Liver (tissue), 9 donors: ENCODE data around the gene GNPNAT1. TPM values are rescaled to one million over a fixed set of nuclear protein-coding genes. Genes with fewer than 3 reads are reported as not detected.

Experiments used
- DNase-seq: peaks from one replicate; pipeline ENCODE4 v3.0.0-alpha.2; 2017; ENCODE audit warnings: low spot score
- H3K27ac ChIP-seq, 2 donors: one replicate each; pipeline ENCODE4 v1.7.0; 2013; ENCODE audit warnings: inconsistent platforms in 2 of 2, low read length in 2 of 2, control low read depth in 1 of 2, low read depth in 1 of 2, mild to moderate bottlenecking in 1 of 2
- H3K27me3 ChIP-seq, 4 donors: one replicate each; pipeline versions ENCODE4 v1.6.1 to v1.7.0; 2013; ENCODE audit warnings: low read length in 3 of 4, inconsistent platforms in 1 of 4, mild to moderate bottlenecking in 1 of 4, moderate library complexity in 1 of 4; ENCODE audit not compliant: control insufficient read depth in 4 of 4, insufficient read depth in 4 of 4
- H3K36me3 ChIP-seq, 4 donors: one replicate each; pipeline versions ENCODE4 v1.6.1 to v1.7.0; 2013; ENCODE audit warnings: low read length in 3 of 4, mild to moderate bottlenecking in 3 of 4, low read depth in 1 of 4, moderate library complexity in 1 of 4; ENCODE audit not compliant: control insufficient read depth in 4 of 4, insufficient read depth in 3 of 4
- H3K4me1 ChIP-seq, 4 donors: one replicate each; pipeline versions ENCODE4 v1.6.1 to v1.7.0; 2013; ENCODE audit warnings: low read length in 3 of 4, mild to moderate bottlenecking in 3 of 4, moderate library complexity in 1 of 4; ENCODE audit not compliant: control insufficient read depth in 4 of 4, insufficient read depth in 4 of 4
- H3K4me3 ChIP-seq, 3 donors: one replicate each; pipeline versions ENCODE4 v1.6.1 to v1.7.0; 2013; ENCODE audit warnings: low read length in 3 of 3, control low read depth in 1 of 3, low read depth in 1 of 3, mild to moderate bottlenecking in 1 of 3
- H3K9ac ChIP-seq, 2 donors: one replicate each; pipeline ENCODE4 v1.7.0; 2013; ENCODE audit warnings: low read length in 2 of 2, mild to moderate bottlenecking in 2 of 2, moderate library complexity in 2 of 2, control low read depth in 1 of 2, low read depth in 1 of 2
- H3K9me3 ChIP-seq, 4 donors: one replicate each; pipeline versions ENCODE4 v1.6.1 to v1.7.0; 2013; ENCODE audit warnings: low read length in 3 of 4; ENCODE audit not compliant: control insufficient read depth in 4 of 4
- EGR1 ChIP-seq, 2 donors: IDR thresholded peaks; 2 replicates each; pipeline ENCODE4 v1.6.1; 2016 to 2018; ENCODE audit warnings: antibody characterized with exemption in 2 of 2, low read depth in 2 of 2
- FOXA1 ChIP-seq: IDR thresholded peaks from 2 replicates; pipeline ENCODE4 v1.6.1; 2016; ENCODE audit warnings: antibody characterized with exemption
- FOXA2 ChIP-seq: IDR thresholded peaks from 2 replicates; pipeline ENCODE4 v1.6.1; 2016; ENCODE audit warnings: antibody characterized with exemption
- GABPA ChIP-seq, 2 donors: IDR thresholded peaks in 1 of 2; conservative IDR thresholded peaks in 1 of 2; 2 replicates each; pipeline ENCODE4 v1.6.1; 2016; ENCODE audit warnings: antibody characterized with exemption in 2 of 2, mild to moderate bottlenecking in 1 of 2, moderate library complexity in 1 of 2
- HNF4A ChIP-seq, 2 donors: conservative IDR thresholded peaks; 2 replicates each; pipeline ENCODE4 v1.6.1; 2016; ENCODE audit warnings: antibody characterized with exemption in 2 of 2, mild to moderate bottlenecking in 2 of 2
- HNF4G ChIP-seq: IDR thresholded peaks from 2 replicates; pipeline ENCODE4 v1.6.1; 2016; ENCODE audit warnings: antibody characterized with exemption
- JUND ChIP-seq, 2 donors: IDR thresholded peaks; 2 replicates each; pipeline ENCODE4 v1.6.1; 2016; ENCODE audit warnings: antibody characterized with exemption in 2 of 2
- NR2F2 ChIP-seq: IDR thresholded peaks from 2 replicates; pipeline ENCODE4 v1.6.1; 2016; ENCODE audit warnings: antibody characterized with exemption
- RAD21 ChIP-seq, 2 donors: IDR thresholded peaks; 2 replicates each; pipeline ENCODE4 v1.6.1; 2016; ENCODE audit warnings: antibody characterized with exemption in 2 of 2, mild to moderate bottlenecking in 2 of 2
- RXRA ChIP-seq, 2 donors: IDR thresholded peaks; 2 replicates each; pipeline ENCODE4 v1.6.1; 2017 to 2018; ENCODE audit warnings: antibody characterized with exemption in 2 of 2, mild to moderate bottlenecking in 1 of 2
- SP1 ChIP-seq: IDR thresholded peaks from 2 replicates; pipeline ENCODE4 v1.6.1; 2018; ENCODE audit warnings: antibody characterized with exemption, mild to moderate bottlenecking
- TAF1 ChIP-seq: conservative IDR thresholded peaks from 2 replicates; pipeline ENCODE4 v1.6.1; 2016; ENCODE audit warnings: antibody characterized with exemption, mild to moderate bottlenecking
- YY1 ChIP-seq: IDR thresholded peaks from 2 replicates; pipeline ENCODE4 v1.6.1; 2016; ENCODE audit warnings: antibody characterized with exemption, mild to moderate bottlenecking
- WGBS: extraction: QIAGEN DNeasy Blood & Tissue Kit; methylation state at CpG from one replicate; pipeline ENCODE4 v1.1.7; 2013; 5-methylcytosine and 5-hydroxymethylcytosine counted together
- polyA plus RNA-seq, 2 donors: library from polyadenylated mRNA; stranded (reverse) in 1 of 2; unstranded in 1 of 2; fragments of 200-250 nt in 1 of 2; fragments of >200 nt in 1 of 2; fragmentation: Nextera tagmentation in 1 of 2; extraction: Ambion mirVana in 1 of 2; gene quantifications; one replicate each; pipeline versions ENCODE4 v1.2.1 to v1.2.3, GENCODE V29; 2013 to 2015
- total RNA-seq, 2 donors: library from RNA; depleted of rRNA; stranded (reverse); fragments of >200 nt; gene quantifications; one replicate each; pipeline ENCODE4 v1.2.3, GENCODE V29; 2014
- TF ChIP-seq, protein P1 (sequence below): IDR thresholded peaks from 2 replicates; pipeline ENCODE4 v1.6.1; 2016; ENCODE audit warnings: antibody characterized with exemption, mild to moderate bottlenecking
- TF ChIP-seq, protein P2 (sequence below): IDR thresholded peaks from 2 replicates; pipeline ENCODE4 v1.6.1; 2016; ENCODE audit warnings: antibody characterized with exemption
- TF ChIP-seq, protein P3 (sequence below): fragments of 150-350 bp; IDR thresholded peaks from 2 replicates; pipeline ENCODE4 v1.5.1; 2017; ENCODE audit warnings: improper control_type of control experiment, low read depth, low read length; ENCODE audit not compliant: missing input control
- TF ChIP-seq, protein P4 (sequence below): IDR thresholded peaks from 2 replicates; pipeline ENCODE4 v1.6.1; 2016; ENCODE audit warnings: antibody characterized with exemption
- TF ChIP-seq, protein P5 (sequence below): IDR thresholded peaks from 2 replicates; pipeline ENCODE4 v1.6.1; 2016; ENCODE audit warnings: antibody characterized with exemption
- donor health status: healthy.
- donor health status: healthy.
- donor health status: healthy.
- donor health status: healthy.
- donor health status: healthy.

Gene GNPNAT1
- total and polyA plus RNA-seq, 4 donors = 24.9 to 50.9 (median 27.2) TPM

DNA sequence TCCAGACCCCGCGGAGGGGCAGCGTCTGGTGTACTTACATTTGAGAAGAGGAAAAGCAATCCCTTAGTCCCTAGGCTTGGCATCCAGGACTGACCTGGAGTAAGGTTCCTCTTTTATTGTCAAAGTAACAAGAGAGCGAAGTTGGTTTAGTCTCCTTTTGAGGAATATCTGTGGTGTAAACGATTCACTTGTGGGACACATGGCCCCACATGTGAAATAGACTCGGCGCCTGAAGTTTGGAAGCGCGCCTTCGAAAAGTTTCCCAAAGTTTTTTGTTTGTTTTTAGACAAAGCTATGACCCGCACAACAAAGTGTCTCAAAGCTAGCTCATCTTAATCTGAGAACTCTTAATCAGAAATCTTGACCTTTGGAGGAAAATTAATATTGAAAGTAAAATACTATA lies 60.7 kb downstream of the GNPNAT1 start:
- H3K9me3 ChIP-seq = no peaks in the 10 kb centered on the region
- peak overlapping the region; percentile 91 to 98 (median 98) for H3K4me3 ChIP-seq
- TF ChIP-seq, protein P1, sequence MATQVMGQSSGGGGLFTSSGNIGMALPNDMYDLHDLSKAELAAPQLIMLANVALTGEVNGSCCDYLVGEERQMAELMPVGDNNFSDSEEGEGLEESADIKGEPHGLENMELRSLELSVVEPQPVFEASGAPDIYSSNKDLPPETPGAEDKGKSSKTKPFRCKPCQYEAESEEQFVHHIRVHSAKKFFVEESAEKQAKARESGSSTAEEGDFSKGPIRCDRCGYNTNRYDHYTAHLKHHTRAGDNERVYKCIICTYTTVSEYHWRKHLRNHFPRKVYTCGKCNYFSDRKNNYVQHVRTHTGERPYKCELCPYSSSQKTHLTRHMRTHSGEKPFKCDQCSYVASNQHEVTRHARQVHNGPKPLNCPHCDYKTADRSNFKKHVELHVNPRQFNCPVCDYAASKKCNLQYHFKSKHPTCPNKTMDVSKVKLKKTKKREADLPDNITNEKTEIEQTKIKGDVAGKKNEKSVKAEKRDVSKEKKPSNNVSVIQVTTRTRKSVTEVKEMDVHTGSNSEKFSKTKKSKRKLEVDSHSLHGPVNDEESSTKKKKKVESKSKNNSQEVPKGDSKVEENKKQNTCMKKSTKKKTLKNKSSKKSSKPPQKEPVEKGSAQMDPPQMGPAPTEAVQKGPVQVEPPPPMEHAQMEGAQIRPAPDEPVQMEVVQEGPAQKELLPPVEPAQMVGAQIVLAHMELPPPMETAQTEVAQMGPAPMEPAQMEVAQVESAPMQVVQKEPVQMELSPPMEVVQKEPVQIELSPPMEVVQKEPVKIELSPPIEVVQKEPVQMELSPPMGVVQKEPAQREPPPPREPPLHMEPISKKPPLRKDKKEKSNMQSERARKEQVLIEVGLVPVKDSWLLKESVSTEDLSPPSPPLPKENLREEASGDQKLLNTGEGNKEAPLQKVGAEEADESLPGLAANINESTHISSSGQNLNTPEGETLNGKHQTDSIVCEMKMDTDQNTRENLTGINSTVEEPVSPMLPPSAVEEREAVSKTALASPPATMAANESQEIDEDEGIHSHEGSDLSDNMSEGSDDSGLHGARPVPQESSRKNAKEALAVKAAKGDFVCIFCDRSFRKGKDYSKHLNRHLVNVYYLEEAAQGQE = no peak
- TF ChIP-seq, protein P2, sequence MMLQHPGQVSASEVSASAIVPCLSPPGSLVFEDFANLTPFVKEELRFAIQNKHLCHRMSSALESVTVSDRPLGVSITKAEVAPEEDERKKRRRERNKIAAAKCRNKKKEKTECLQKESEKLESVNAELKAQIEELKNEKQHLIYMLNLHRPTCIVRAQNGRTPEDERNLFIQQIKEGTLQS = no peak
- TF ChIP-seq SP1 (no peak), HNF4A (conservative IDR thresholded peaks at IDR 0.05) (no peak), EGR1 (IDR thresholded peaks at IDR 0.05; ENCODE audit: low read depth in 2 of 2) (no peak), NR2F2 (no peak), GABPA (IDR thresholded peaks at IDR 0.05 in 1 of 2, conservative IDR thresholded peaks at IDR 0.05 in 1 of 2) (no peak), YY1 (no peak), HNF4G (no peak), RAD21 (IDR thresholded peaks at IDR 0.05) (no peak), FOXA1 (no peak), FOXA2 (no peak), TAF1 (no peak), JUND (IDR thresholded peaks at IDR 0.05) (no peak), RXRA (IDR thresholded peaks at IDR 0.05) (no peak)
- TF ChIP-seq, protein P3, sequence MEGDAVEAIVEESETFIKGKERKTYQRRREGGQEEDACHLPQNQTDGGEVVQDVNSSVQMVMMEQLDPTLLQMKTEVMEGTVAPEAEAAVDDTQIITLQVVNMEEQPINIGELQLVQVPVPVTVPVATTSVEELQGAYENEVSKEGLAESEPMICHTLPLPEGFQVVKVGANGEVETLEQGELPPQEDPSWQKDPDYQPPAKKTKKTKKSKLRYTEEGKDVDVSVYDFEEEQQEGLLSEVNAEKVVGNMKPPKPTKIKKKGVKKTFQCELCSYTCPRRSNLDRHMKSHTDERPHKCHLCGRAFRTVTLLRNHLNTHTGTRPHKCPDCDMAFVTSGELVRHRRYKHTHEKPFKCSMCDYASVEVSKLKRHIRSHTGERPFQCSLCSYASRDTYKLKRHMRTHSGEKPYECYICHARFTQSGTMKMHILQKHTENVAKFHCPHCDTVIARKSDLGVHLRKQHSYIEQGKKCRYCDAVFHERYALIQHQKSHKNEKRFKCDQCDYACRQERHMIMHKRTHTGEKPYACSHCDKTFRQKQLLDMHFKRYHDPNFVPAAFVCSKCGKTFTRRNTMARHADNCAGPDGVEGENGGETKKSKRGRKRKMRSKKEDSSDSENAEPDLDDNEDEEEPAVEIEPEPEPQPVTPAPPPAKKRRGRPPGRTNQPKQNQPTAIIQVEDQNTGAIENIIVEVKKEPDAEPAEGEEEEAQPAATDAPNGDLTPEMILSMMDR = no peak
- TF ChIP-seq, protein P4, sequence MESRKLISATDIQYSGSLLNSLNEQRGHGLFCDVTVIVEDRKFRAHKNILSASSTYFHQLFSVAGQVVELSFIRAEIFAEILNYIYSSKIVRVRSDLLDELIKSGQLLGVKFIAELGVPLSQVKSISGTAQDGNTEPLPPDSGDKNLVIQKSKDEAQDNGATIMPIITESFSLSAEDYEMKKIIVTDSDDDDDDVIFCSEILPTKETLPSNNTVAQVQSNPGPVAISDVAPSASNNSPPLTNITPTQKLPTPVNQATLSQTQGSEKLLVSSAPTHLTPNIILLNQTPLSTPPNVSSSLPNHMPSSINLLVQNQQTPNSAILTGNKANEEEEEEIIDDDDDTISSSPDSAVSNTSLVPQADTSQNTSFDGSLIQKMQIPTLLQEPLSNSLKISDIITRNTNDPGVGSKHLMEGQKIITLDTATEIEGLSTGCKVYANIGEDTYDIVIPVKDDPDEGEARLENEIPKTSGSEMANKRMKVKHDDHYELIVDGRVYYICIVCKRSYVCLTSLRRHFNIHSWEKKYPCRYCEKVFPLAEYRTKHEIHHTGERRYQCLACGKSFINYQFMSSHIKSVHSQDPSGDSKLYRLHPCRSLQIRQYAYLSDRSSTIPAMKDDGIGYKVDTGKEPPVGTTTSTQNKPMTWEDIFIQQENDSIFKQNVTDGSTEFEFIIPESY = no peak
- TF ChIP-seq, protein P5, sequence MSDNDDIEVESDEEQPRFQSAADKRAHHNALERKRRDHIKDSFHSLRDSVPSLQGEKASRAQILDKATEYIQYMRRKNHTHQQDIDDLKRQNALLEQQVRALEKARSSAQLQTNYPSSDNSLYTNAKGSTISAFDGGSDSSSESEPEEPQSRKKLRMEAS = no peak
- 1% methylated on average over 11 of the region's 11 CpGs for WGBS
- peak overlapping the region; percentile 90 to 93 for H3K9ac ChIP-seq
- no peaks in the 10 kb centered on the region for H3K27me3 ChIP-seq
- H3K36me3 ChIP-seq = peaks cover 4 to 15% (median 7%) of the 10 kb centered on the region in 4 donors
- H3K4me1 ChIP-seq = peaks cover 5 to 30% (median 11%) of the 10 kb centered on the region in 4 donors
- no peak for DNase-seq
- H3K27ac ChIP-seq = peak overlapping the region; percentile 91 to 93
